Endothelial cell of umbilical vein (primary cell): ENCODE measurements around the gene HMBS. TPM values are rescaled to one million over a fixed set of nuclear protein-coding genes. Genes with fewer than 3 reads are reported as not detected.

Source experiments
- BruUV-seq: library from RNA; stranded (reverse); fragments of 400-500 nt; replicated peaks from 2 replicates; lab custom pipeline; 2021; lab: Mats Ljungman, UMichigan
- CTCF ChIA-PET: fragments of 300-600, 350-600 bp; sonication (Branson Sonifier 250); formaldehyde crosslinking; loops from one replicate; lab custom pipeline; 2021; ENCODE audit warnings: antibody characterized with exemption, inconsistent platforms; lab: Charles Lee
- POLR2A ChIA-PET: fragments of 300-600, 350-600 bp; sonication (Branson Sonifier 250); formaldehyde crosslinking; loops from one replicate; lab custom pipeline; 2021; ENCODE audit warnings: antibody characterized with exemption, inconsistent platforms; lab: Charles Lee
- DNase-seq: peaks from one replicate; pipeline ENCODE4 v3.0.0-alpha.2; 2011; ENCODE audit warnings: low read depth, low spot score
- FAIRE-seq: peaks from 2 replicates; lab custom pipeline; 2011; peaks lifted over from hg19 to GRCh38; lab: Jason Lieb, UNC
- H2AFZ ChIP-seq: 2 replicates; pipeline ENCODE4 v1.6.0; 2012; ENCODE audit warnings: low read depth, low read length, control low read depth, inconsistent platforms
- H3K27ac ChIP-seq: 2 replicates; pipeline ENCODE4 v1.5.1; 2011; ENCODE audit warnings: low read depth, mild to moderate bottlenecking, control low read depth, low read length, moderate library complexity; ENCODE audit not compliant: insufficient read depth
- H3K27me3 ChIP-seq, 2 experiments: 2 replicates each; pipeline versions ENCODE4 v1.6.0 to v1.6.1; 2011; ENCODE audit warnings: low read length in 2 of 2, mixed read lengths in 1 of 2; ENCODE audit not compliant: control insufficient read depth in 2 of 2, insufficient read depth in 2 of 2
- H3K36me3 ChIP-seq, 2 experiments: 2 replicates in 1 of 2; 3 replicates in 1 of 2; pipeline ENCODE4 v1.5.1; 2011; ENCODE audit warnings: low read length in 2 of 2, mild to moderate bottlenecking in 1 of 2, moderate library complexity in 1 of 2; ENCODE audit not compliant: control insufficient read depth in 2 of 2, insufficient read depth in 2 of 2; ENCODE audit errors: extremely low read depth in 1 of 2
- H3K4me1 ChIP-seq: 3 replicates; pipeline ENCODE4 v1.5.1; 2011; ENCODE audit warnings: mild to moderate bottlenecking, low read length; ENCODE audit not compliant: control insufficient read depth, insufficient read depth; ENCODE audit errors: extremely low read depth
- H3K4me2 ChIP-seq: 2 replicates; pipeline ENCODE4 v1.6.1; 2011; ENCODE audit warnings: low read length, control low read depth, mixed read lengths; ENCODE audit not compliant: insufficient read depth
- H3K4me3 ChIP-seq, 3 experiments: fragments of 200-600 bp in 1 of 3; sonication (generic), shearing (Covaris generic) in 1 of 3; replicated peaks in 1 of 3; 2 replicates each; pipeline ENCODE4 v1.5.1; 2011 to 2016; ENCODE audit warnings: control low read depth in 3 of 3, low read length in 3 of 3, mild to moderate bottlenecking in 2 of 3, inconsistent platforms in 1 of 3, low read depth in 1 of 3, moderate library complexity in 1 of 3; ENCODE audit not compliant: insufficient read depth in 1 of 3
- H3K79me2 ChIP-seq: 2 replicates; pipeline ENCODE4 v1.6.0; 2012; ENCODE audit warnings: low read length, inconsistent platforms; ENCODE audit not compliant: control insufficient read depth, insufficient read depth
- H3K9ac ChIP-seq: replicated peaks from 2 replicates; pipeline ENCODE3; 2011; ENCODE audit warnings: low read length, control low read depth; ENCODE audit not compliant: insufficient read depth; ENCODE audit errors: extremely low read depth
- H3K9me1 ChIP-seq: replicated peaks from 3 replicates; pipeline ENCODE4 v1.6.0; 2011; ENCODE audit warnings: mild to moderate bottlenecking, low read length; ENCODE audit not compliant: control insufficient read depth, insufficient read depth; ENCODE audit errors: extremely low read depth
- H3K9me3 ChIP-seq: replicated peaks from 2 replicates; pipeline ENCODE4 v1.5.1; 2012; ENCODE audit warnings: low read length, inconsistent platforms; ENCODE audit not compliant: control insufficient read depth, insufficient read depth
- H4K20me1 ChIP-seq: replicated peaks from 2 replicates; pipeline ENCODE3; 2011; ENCODE audit warnings: mild to moderate bottlenecking, low read length; ENCODE audit not compliant: control insufficient read depth, insufficient read depth; ENCODE audit errors: extremely low read depth
- EZH2 ChIP-seq: IDR thresholded peaks from 2 replicates; pipeline ENCODE4 v1.6.1; 2012; ENCODE audit warnings: borderline replicate concordance, low read depth, mild to moderate bottlenecking, moderate library complexity, low read length, inconsistent platforms; ENCODE audit not compliant: severe bottlenecking
- FOS ChIP-seq: IDR thresholded peaks from 2 replicates; pipeline ENCODE4 v1.6.1; 2011; ENCODE audit warnings: mild to moderate bottlenecking, low read length, moderate library complexity, borderline replicate concordance; ENCODE audit not compliant: insufficient read depth
- GATA2 ChIP-seq: IDR thresholded peaks from 2 replicates; pipeline ENCODE4 v1.7.0; 2011; ENCODE audit warnings: low read depth, mild to moderate bottlenecking, moderate library complexity, mixed read lengths, low read length; ENCODE audit not compliant: insufficient read length, insufficient read depth
- JUN ChIP-seq: IDR thresholded peaks from 2 replicates; pipeline ENCODE4 v1.6.1; 2011; ENCODE audit warnings: borderline replicate concordance, low read depth; ENCODE audit not compliant: insufficient read length, insufficient read depth
- MYC ChIP-seq: IDR thresholded peaks from one replicate; pipeline ENCODE4 v1.6.1; 2011; ENCODE audit warnings: mild to moderate bottlenecking, low read depth, low read length
- POLR2A ChIP-seq: IDR thresholded peaks from 2 replicates; pipeline ENCODE4 v1.6.1; 2012; ENCODE audit warnings: low read depth, mild to moderate bottlenecking, control low read depth, low read length
- POLR2AphosphoS5 ChIP-seq: IDR thresholded peaks from 2 replicates; pipeline ENCODE4 v1.6.1; 2012; ENCODE audit warnings: low read depth, mild to moderate bottlenecking, control low read depth, low read length, moderate library complexity; ENCODE audit not compliant: insufficient read depth
- dilution Hi-C: fragments of 300-500 bp; cut with MboI; formaldehyde crosslinking; loops from one replicate; pipeline ENCODE4 v1.15.0; 2019; ENCODE audit warnings: low sequenced_read_pairs; ENCODE audit not compliant: extremely low pct_ligation_motif_present
- intact Hi-C: fragments of 100-400 bp; cut with micrococcal nuclease; formaldehyde crosslinking; loops from one replicate; pipeline ENCODE4 v1.10.0; 2022
- polyA plus RNA-seq, 4 experiments: library from polyadenylated mRNA; depleted of rRNA in 3 of 4; stranded (reverse) in 3 of 4; unstranded in 1 of 4; fragments of >200 nt; gene quantifications; 2 replicates each; pipeline versions ENCODE4 v1.2.1 to v1.2.3, GENCODE V29; 2011 to 2012; ENCODE audit warnings: missing spikeins in 1 of 4
- total RNA-seq: library from RNA; stranded (reverse); gene quantifications from 2 replicates; pipeline ENCODE4 v1.2.3, GENCODE V29; 2021
- TF ChIP-seq, protein P1 (sequence below), 2 donors: IDR thresholded peaks; 1 replicate in 1 of 2; 2 replicates in 1 of 2; pipeline ENCODE4 v1.5.1; 2011; ENCODE audit warnings: low read length in 2 of 2, mild to moderate bottlenecking in 2 of 2, moderate library complexity in 2 of 2, control low read depth in 1 of 2, inconsistent platforms in 1 of 2, low read depth in 1 of 2; ENCODE audit not compliant: insufficient read depth in 1 of 2; ENCODE audit errors: extremely low read depth in 1 of 2
- TF ChIP-seq, protein P2 (sequence below): IDR thresholded peaks from 2 replicates; pipeline ENCODE4 v1.6.1; 2011; ENCODE audit not compliant: insufficient read depth, insufficient read length

The HMBS gene
- total and polyA plus RNA-seq, 2 donors (not counting 3 experiments of a cell fraction or from before 2014, with no cell fraction given) = 13.5 to 24.8 TPM

DNA sequence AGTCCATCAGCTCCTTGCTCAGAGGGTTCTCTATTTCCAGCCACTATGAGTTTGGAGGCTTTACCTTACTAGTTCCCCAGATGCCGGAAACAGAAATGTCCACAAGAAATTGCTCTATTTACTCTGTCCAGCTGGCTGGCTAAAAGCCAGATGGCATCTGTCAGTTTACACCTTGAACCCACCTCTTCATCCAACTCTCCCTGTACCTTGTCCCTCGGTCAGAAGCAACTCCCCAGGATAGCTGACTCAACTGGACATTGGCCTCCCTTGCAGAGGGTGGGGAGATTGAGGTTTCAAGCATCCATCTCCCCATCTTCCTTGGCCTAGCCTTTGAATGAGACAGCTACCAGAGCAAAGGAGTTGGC, 24.2 kb downstream of the HMBS start:
- POLR2A ChIA-PET = interaction anchor here (0.8 to 1.9 kb wide), 2 partner anchors 12 to 14 kb away, joined by 3 to 4 read pairs; a partner anchor contains a TSS
- no peaks in the 10 kb centered on the region for H3K27me3 ChIP-seq
- intact Hi-C loops (no loop called here), dilution Hi-C loops (no loop called here)
- no peaks in the 10 kb centered on the region for H4K20me1 ChIP-seq
- TF ChIP-seq, protein P1, sequence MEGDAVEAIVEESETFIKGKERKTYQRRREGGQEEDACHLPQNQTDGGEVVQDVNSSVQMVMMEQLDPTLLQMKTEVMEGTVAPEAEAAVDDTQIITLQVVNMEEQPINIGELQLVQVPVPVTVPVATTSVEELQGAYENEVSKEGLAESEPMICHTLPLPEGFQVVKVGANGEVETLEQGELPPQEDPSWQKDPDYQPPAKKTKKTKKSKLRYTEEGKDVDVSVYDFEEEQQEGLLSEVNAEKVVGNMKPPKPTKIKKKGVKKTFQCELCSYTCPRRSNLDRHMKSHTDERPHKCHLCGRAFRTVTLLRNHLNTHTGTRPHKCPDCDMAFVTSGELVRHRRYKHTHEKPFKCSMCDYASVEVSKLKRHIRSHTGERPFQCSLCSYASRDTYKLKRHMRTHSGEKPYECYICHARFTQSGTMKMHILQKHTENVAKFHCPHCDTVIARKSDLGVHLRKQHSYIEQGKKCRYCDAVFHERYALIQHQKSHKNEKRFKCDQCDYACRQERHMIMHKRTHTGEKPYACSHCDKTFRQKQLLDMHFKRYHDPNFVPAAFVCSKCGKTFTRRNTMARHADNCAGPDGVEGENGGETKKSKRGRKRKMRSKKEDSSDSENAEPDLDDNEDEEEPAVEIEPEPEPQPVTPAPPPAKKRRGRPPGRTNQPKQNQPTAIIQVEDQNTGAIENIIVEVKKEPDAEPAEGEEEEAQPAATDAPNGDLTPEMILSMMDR (IDR thresholded peaks at IDR 0.05; ENCODE audit: extremely low read depth in 1 of 2, insufficient read depth in 1 of 2, low read depth in 1 of 2, low read length in 2 of 2) = no peak
- TF ChIP-seq MYC (no peak), POLR2A (no peak), POLR2AphosphoS5 (no peak), JUN (no peak), EZH2 (no peak), GATA2 (no peak), FOS (no peak)
- TF ChIP-seq, protein P2, sequence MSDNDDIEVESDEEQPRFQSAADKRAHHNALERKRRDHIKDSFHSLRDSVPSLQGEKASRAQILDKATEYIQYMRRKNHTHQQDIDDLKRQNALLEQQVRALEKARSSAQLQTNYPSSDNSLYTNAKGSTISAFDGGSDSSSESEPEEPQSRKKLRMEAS = no peak
- DNase-seq (no peak), FAIRE-seq (no peak)
- H3K9me3 ChIP-seq = no peaks in the 10 kb centered on the region
- H3K27ac ChIP-seq = no peak overlapping the region
- H3K36me3 ChIP-seq = peaks cover 4 to 20% of the 10 kb centered on the region in 2 experiments
- BruUV-seq = no TSS peak
- peaks cover 13% of the 10 kb centered on the region for H3K4me1 ChIP-seq
- H3K9me1 ChIP-seq = no peaks in the 10 kb centered on the region
- no peak overlapping the region for H3K4me3 ChIP-seq
- H3K79me2 ChIP-seq = no peaks in the 10 kb centered on the region
- H3K9ac ChIP-seq = no peak overlapping the region
- CTCF ChIA-PET = interaction anchor here (0.8 to 2.0 kb wide), 4 partner anchors 12 to 230 kb away, joined by 3 to 7 read pairs (median 4); partner anchors contain the start of gene HINFP
- no peak overlapping the region for H2AFZ ChIP-seq
- no peak overlapping the region for H3K4me2 ChIP-seq
